Cerebellar nuclear complex (tissue), 1 donor: ENCODE results near the gene CYTIP.
"Not testable (repeated sequence)": the region's sequence is repeated elsewhere in the genome, so short reads cannot be mapped to it uniquely, and the experiment has no call there.

Source experiments
- DNase-seq, 2 experiments: peaks; one replicate each; lab custom pipeline; 2025; lab: John Stamatoyannopoulos, UW

Gene CYTIP

GRCh38 chr2:157368508-157368907 lies 75.4 kb downstream of the CYTIP start:
- not testable (repeated sequence) for DNase-seq

- no peak for DNase-seq
These were observed 76.2 kb downstream of the CYTIP start for GRCh38 chr2:157367704-157368103.
